NCI-H187 treated with DMSO at 0.1 percent for 48 hours (cell line): ENCODE measurements around the gene NUDC.
"Not testable (repeated sequence)": the region's sequence is repeated elsewhere in the genome, so short reads cannot be mapped to it uniquely, and the experiment has no call there.

Experiments used
- DNase-seq: peaks from one replicate; lab custom pipeline; 2025; lab: John Stamatoyannopoulos, UW

Gene NUDC

DNA sequence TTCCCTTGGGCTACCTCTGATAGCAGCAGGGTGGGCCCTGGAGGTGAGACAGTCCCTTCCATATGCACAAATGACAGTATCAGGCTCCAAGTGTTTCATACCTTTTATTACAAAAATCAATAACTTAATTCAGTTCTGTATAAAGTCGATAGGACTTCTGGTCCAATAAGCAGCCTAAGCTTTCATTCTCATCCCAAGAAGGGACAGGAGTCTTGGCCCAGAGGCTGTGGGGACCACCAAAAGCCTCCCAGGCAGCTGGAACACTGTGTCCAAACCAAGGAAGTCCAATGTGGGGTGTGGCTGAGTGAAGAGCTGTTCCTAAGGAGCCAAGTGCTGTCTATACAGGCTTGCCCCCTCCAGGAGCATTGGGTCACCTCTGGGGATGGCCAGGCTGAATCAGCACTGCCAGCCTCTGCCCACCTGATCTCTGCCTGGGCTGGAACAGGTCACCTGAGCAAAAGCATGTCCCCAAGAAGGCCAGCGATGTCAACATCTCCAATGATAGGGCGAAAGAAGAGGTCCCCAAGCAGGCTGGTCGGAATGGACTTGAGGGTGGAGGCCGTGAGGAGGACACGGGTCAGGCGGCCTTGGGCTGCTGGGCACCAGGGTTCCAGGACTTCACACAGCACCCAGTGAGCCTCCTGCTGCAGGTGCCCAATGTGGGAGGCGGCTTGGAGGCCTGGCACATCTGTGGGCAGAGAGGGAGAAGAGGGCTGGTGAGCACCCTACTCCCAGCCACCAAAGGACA lies 10.0 kb upstream of the NUDC start:
- no peak for DNase-seq

GRCh38 chr1:26912147-26912490 lies 9.4 kb upstream of the NUDC start:
- no peak for DNase-seq

- no peak for DNase-seq
Measured at GRCh38 chr1:26913389-26913753, 8.2 kb upstream of the NUDC start.

GRCh38 chr1:26913754-26914619 lies 7.6 kb upstream of the NUDC start, which contains the start of gene NR0B2:
Gene NR0B2 (minus strand): TSS chr1:26913975. CDS start chr1:26913940, 35 bp downstream.
- peak; percentile 72 for DNase-seq

DNA sequence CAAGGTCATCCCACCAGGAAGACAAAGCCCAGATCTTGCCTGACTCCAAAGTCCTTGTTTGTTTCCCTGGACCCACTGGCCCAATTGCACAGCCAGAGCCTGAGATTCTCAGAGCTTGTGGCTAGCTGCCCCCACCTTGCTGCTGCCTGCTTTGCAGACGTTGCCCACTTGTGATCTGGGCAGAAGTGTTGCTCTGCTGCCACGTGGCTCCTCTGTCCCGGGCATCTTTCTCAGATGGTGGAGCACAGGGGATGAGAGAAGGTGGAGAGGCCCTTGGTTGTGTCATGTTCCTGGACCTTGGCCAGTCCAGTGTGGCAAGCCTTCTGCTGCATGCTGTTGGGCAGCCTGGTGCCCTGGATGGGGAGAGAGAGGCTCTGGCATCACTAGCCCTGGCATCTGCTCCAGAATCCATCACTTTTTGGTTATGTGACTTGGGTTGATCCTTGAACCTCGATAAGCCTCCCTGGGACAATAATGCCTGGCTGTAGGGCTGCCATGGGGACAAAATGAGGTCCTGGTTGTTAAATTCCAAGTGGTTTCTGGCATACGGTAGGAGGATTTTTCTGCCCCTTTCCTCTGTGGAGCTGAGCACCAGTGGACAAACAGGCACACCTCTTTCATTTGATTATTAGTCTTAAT lies 6.2 kb upstream of the NUDC start:
- no peak for DNase-seq

DNA sequence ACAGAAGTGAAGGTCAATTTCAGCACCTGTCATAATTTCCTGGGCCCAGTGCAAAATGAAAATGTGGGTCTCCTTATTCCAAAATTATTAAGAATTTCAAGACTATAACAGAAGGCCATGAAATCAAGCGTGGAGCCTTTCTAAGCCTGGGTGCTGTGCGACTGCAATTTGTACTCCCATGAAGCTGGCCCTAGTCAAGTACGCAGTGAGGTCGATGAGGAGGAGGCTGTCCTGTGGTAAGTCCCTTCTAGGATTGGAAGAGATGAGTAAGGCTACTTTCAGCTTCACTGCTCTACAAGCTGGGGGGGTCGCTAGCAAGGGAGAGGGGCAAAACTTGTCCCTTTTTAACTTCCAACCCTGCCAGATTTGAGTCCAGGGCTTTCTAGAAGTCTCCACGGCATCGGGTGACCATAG lies 410 bp upstream of the NUDC start:
- no peak for DNase-seq

DNA sequence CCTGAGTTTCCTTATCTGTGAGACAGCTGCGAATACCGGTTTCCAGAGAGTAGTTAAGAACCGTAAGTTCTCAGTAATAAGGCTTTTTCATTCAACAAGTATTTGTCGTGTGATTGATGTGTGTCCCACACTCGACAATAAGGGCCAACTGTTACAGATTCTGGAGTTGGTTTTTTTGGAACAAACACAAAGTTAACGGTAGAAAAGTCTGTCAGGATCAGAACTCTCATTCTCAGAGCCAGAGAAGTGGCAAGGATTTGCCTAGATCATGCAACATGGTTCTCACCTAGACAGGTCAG lies 837 bp downstream of the NUDC start:
- DNase-seq, result no peak

DNA sequence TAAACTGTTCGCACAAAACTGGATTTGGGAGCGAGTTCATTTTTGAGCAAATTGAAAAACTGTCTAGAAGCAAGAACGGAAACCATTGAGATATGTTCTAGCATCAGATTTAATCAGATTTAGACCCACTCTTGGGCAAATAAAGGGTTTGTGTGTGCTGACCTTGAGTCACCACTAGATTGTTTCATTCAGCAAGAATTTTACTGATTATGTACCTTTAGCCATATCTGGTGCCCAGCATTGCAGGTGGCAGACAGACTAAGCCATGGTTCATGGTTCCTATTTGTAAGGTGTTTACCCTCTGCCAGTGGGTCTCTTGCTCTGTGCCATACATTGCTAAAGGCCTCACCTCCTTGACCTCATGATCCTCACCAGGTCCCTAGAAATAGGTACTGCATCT lies 1.4 kb downstream of the NUDC start:
- no peak for DNase-seq

- DNase-seq, result no peak
Measured at GRCh38 chr1:26923711-26924110, 2.2 kb downstream of the NUDC start.

GRCh38 chr1:26932531-26932930 lies 11.0 kb downstream of the NUDC start:
- DNase-seq, result no peak

DNA sequence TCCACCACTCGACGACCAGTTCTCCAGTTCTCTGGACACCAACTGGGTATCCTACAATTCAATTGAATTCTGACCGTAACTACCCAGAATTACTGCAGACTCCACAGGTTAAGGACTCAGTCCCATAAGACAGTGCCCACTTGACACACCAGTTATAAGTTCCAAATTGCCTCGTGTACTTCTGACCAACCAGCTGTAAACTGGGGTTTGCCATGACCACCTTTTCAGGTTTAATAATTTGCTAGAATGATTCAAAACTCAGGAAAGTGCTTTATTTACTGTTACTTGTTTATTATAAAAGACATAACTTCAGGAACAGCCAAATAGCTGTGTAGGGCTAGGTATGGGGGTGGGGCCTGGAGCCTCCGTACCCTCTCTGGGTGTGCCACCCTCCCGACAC lies 15.3 kb downstream of the NUDC start:
- no peak for DNase-seq

- no peak for DNase-seq
Measured at GRCh38 chr1:26938004-26938658, 16.6 kb downstream of the NUDC start.

- no peak for DNase-seq
Measured at GRCh38 chr1:26938659-26939025, 17.1 kb downstream of the NUDC start.

GRCh38 chr1:26941311-26941710 lies 19.8 kb downstream of the NUDC start:
- no peak for DNase-seq

DNA sequence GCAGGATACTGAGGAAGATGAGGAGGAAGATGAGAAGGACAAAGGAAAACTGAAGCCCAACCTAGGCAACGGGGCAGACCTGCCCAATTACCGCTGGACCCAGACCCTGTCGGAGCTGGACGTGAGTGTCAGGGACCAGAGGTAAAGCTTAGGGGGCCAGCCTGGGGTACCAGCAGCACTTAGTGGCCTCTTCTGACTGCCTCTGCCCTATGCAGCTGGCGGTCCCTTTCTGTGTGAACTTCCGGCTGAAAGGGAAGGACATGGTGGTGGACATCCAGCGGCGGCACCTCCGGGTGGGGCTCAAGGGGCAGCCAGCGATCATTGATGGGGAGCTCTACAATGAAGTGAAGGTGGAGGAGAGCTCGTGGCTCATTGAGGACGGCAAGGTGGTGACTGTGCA lies 21.1 kb downstream of the NUDC start:
- no peak for DNase-seq

- no peak for DNase-seq
Measured at GRCh38 chr1:26945138-26945537, 23.6 kb downstream of the NUDC start.

DNA sequence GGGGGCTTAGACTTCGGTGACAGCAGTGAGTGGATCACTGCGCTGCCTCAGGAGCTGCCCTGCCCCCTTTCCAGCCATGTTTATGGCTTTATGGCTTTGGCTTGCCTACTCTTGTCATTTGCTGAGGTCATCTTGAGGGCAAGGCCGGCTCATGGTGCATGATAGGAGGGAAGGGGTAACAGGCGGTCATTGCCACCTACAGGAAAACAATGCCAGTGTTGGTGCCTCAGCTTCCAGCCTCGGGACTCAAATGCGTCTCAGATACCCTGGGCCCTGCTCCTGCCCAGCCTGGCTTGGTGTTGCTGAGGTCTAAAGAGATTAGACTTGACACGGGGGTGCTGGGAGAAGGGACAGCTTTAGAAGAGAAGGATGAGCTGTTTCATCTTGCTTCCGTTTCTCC lies 24.2 kb downstream of the NUDC start:
- DNase-seq, result no peak

DNA sequence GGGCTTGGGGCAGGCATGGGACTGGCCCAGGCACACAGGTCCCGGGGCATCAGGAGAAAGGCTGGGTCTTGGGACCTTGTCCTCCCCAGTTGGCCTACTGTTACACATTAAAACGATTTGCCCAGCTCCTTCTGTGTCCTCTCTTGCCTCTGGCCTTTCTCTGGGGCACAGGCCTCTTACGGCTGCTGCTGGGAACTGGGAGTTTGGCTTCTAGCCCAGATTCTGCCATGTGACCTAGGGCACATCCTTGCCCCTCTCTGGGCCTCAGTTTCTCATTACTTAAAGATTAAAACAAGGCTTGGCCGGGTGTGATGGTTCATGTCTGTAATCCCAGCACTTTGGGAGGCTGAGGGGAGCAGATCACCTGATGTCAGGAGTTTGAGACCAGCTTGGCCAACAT lies 24.7 kb downstream of the NUDC start:
- DNase-seq, result no peak

DNA sequence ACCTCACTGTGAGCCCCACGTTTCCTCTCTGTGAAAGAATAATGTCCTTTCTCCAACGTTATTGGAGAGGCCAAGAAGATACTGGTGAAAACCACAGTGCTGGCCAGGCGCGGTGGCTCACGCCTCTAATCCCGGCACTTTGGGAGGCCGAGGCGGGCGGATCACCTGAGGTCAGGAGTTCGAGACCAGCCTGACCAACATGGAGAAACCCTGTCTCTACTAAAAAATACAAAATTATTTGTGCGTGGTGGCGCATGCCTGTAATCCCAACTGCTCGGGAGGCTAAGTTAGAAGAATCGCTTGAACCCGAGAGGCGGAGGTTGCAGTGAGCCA lies 27.1 kb downstream of the NUDC start:
- DNase-seq, result not testable (repeated sequence)

DNA sequence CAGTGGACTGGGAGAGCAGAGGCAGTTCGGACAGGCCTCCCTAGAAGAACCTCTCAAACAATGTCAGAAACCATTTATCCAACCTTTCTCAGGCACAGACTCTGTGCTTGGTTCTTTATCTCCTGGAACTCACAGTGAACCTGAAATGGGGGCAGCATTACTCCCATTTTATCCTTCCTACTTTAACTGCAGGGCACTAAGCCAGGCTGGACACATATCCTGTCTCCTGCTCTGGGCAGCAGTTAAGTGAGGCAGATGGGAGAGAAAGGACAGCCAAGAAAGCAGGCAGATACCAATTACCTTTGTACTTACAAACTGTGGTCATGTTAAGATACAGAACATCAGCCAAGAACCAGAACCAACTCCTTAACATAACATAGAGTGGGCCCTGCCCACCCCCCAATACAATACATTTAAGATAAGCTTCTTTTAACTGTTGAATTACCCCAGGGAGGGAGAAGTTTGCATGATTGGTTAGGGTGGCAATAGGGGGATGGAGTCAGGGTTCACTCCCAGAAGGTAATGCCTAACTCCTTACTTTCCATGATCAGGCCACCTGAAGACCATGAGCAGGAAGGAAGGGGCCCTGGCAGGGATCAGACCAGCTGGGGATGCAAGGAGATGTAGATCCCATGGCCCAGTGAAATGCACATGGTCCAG lies 27.9 kb downstream of the NUDC start:
- no peak for DNase-seq

DNA sequence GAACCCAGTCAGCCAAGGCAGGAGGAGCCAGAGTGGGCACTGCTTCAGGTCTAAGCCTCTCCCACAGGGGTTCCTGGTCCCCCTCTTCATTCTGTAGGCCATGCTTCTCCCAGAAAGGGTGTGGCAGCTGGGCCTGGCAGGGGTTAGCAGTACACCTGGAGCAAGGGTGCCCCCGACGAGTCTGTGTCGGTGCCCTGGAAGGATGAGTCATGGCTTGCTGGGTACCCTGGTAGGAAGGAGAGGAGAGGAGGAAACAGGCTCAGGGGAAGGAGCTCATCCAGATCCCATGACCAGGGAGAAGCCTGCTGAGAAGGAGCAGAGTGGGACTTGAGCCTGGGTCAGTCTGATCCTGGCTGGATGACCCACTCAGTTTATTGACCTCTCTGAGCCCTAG lies 28.4 kb downstream of the NUDC start:
- DNase-seq, result no peak

DNA sequence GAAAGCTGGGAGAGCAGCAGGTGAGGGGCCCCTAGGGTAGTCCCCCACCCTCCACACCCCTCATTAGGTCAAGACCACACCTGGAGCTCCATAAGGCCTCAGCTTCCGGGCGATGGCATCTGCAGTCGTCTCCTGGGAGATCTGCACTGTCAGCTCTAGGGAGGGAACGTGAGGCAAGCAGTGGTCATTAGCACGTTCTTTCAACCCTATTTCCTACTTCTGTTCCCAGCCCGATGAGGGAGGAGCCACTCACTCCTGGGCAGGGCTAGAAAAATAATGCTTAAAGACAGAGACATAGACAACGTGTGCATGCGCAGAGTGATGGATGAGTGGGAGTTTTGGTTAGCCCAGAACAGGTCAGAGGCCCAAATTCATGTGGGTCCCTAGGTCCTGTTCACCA lies 29.1 kb downstream of the NUDC start:
- no peak for DNase-seq
